Fibroblast of lung (primary cell): ENCODE data around the gene LRCOL1. TPM values are rescaled to one million over a fixed set of nuclear protein-coding genes. Genes with fewer than 3 reads are reported as not detected.

ENCODE experiments used
- DNase-seq, 2 donors: peaks; one replicate each; pipeline versions ENCODE4 v3.0.0 to v3.0.0-alpha.2; 2010; ENCODE audit warnings: low read depth in 2 of 2
- H2AFZ ChIP-seq: 2 replicates; pipeline ENCODE4 v1.5.1; 2012; ENCODE audit warnings: low read length, control low read depth, inconsistent platforms
- H3K27ac ChIP-seq: 2 replicates; pipeline ENCODE4 v1.5.1; 2011; ENCODE audit warnings: low read length, control low read depth; ENCODE audit not compliant: insufficient read depth
- H3K27me3 ChIP-seq: 2 replicates; pipeline ENCODE4 v1.5.1; 2011; ENCODE audit warnings: mild to moderate bottlenecking, low read length; ENCODE audit not compliant: control insufficient read depth, insufficient read depth
- H3K36me3 ChIP-seq: 2 replicates; pipeline ENCODE4 v1.5.1; 2011; ENCODE audit warnings: low read length; ENCODE audit not compliant: control insufficient read depth, insufficient read depth
- H3K4me1 ChIP-seq: 2 replicates; pipeline ENCODE4 v1.5.1; 2011; ENCODE audit warnings: low read length; ENCODE audit not compliant: control insufficient read depth, insufficient read depth; ENCODE audit errors: extremely low read depth
- H3K4me2 ChIP-seq: 2 replicates; pipeline ENCODE4 v1.5.1; 2011; ENCODE audit warnings: low read length, control low read depth; ENCODE audit not compliant: insufficient read depth; ENCODE audit errors: extremely low read depth
- H3K4me3 ChIP-seq, 4 experiments: fragments of 200-600 bp in 1 of 4; sonication (generic) in 1 of 4; replicated peaks in 1 of 4; 2 replicates each; pipeline ENCODE4 v1.5.1; 2011 to 2016; ENCODE audit warnings: low read length in 4 of 4, low read depth in 3 of 4, mild to moderate bottlenecking in 3 of 4, control low read depth in 2 of 4, inconsistent platforms in 1 of 4, mixed read lengths in 1 of 4; ENCODE audit not compliant: insufficient read depth in 1 of 4; ENCODE audit errors: control extremely low read depth in 1 of 4
- H3K79me2 ChIP-seq: 2 replicates; pipeline ENCODE4 v1.5.1; 2012; ENCODE audit warnings: mild to moderate bottlenecking, low read length, inconsistent platforms; ENCODE audit not compliant: control insufficient read depth, insufficient read depth
- H3K9ac ChIP-seq: 2 replicates; pipeline ENCODE4 v1.5.1; 2011; ENCODE audit warnings: mild to moderate bottlenecking, low read length, control low read depth; ENCODE audit not compliant: insufficient read depth
- H3K9me3 ChIP-seq: 2 replicates; pipeline ENCODE4 v1.5.1; 2012; ENCODE audit warnings: low read depth, low read length; ENCODE audit not compliant: control insufficient read depth, insufficient read depth
- H4K20me1 ChIP-seq: 2 replicates; pipeline ENCODE4 v1.5.1; 2011; ENCODE audit warnings: low read length; ENCODE audit not compliant: control insufficient read depth, insufficient read depth; ENCODE audit errors: extremely low read depth
- CTCF ChIP-seq, 2 donors: IDR thresholded peaks in 1 of 2; conservative IDR thresholded peaks in 1 of 2; 1 replicate in 1 of 2; 2 replicates in 1 of 2; pipeline ENCODE4 v1.5.1; 2011 to 2012; ENCODE audit warnings: low read length in 2 of 2, control low read depth in 1 of 2, inconsistent platforms in 1 of 2, low read depth in 1 of 2, mild to moderate bottlenecking in 1 of 2
- EZH2 ChIP-seq: IDR thresholded peaks from 2 replicates; pipeline ENCODE4 v1.5.1; 2012; ENCODE audit warnings: low read length, control low read depth, mild to moderate bottlenecking; ENCODE audit errors: missing control alignments
- polyA plus RNA-seq, 2 donors: library from polyadenylated mRNA; depleted of rRNA in 1 of 2; stranded (reverse) in 1 of 2; unstranded in 1 of 2; fragments of >200 nt; gene quantifications; 2 replicates each; pipeline ENCODE4 v1.2.1, GENCODE V29; 2011 to 2012; ENCODE audit warnings: missing spikeins in 1 of 2
- total RNA-seq: library from RNA; depleted of rRNA; stranded (reverse); fragments of >200 nt; gene quantifications from 2 replicates; pipeline ENCODE4 v1.2.1, GENCODE V29; 2014

LRCOL1 gene
- total and polyA plus RNA-seq, 2 donors (not counting 1 experiment from before 2014, with no cell fraction given) = 0.17 TPM; not detected in 1

- TF ChIP-seq EZH2 = no peak
- peak; percentile 90 to 92 for TF ChIP-seq CTCF (conservative IDR thresholded peaks at IDR 0.05 in 1 of 2, IDR thresholded peaks at IDR 0.05 in 1 of 2; ENCODE audit: low read depth in 1 of 2, low read length in 2 of 2)
- peak overlapping the region; percentile 39 for H2AFZ ChIP-seq
- no peaks in the 10 kb centered on the region for H3K9me3 ChIP-seq
- no peaks in the 10 kb centered on the region for H4K20me1 ChIP-seq
- H3K4me2 ChIP-seq = no peak overlapping the region
- peak; percentile 29 to 82 for DNase-seq
- no peak overlapping the region for H3K27ac ChIP-seq
- H3K36me3 ChIP-seq = peaks cover 20% of the 10 kb centered on the region
- H3K27me3 ChIP-seq = no peaks in the 10 kb centered on the region
- no peak overlapping the region for H3K9ac ChIP-seq
- H3K4me3 ChIP-seq = no peak overlapping the region
- no peaks in the 10 kb centered on the region for H3K79me2 ChIP-seq
- no peaks in the 10 kb centered on the region for H3K4me1 ChIP-seq
These were observed 28.4 kb upstream of the LRCOL1 start for GRCh38 chr12:132638541-132639408.

- Histone ChIP-seq H3K4me2 (no peak overlapping the region), H2AFZ (no peak overlapping the region), H3K36me3 (peaks cover 19% of the 10 kb centered on the region), H3K27ac (no peak overlapping the region), H3K4me3 (no peak overlapping the region), H3K9ac (no peak overlapping the region), H3K27me3 (no peaks in the 10 kb centered on the region), H4K20me1 (no peaks in the 10 kb centered on the region), H3K4me1 (no peaks in the 10 kb centered on the region), H3K79me2 (no peaks in the 10 kb centered on the region), H3K9me3 (no peaks in the 10 kb centered on the region)
- DNase-seq = no peak
- no peak for TF ChIP-seq CTCF (conservative IDR thresholded peaks at IDR 0.05 in 1 of 2, IDR thresholded peaks at IDR 0.05 in 1 of 2; ENCODE audit: low read depth in 1 of 2, low read length in 2 of 2)
- no peak for TF ChIP-seq EZH2
These were observed 27.4 kb upstream of the LRCOL1 start for GRCh38 chr12:132637811-132638210.

GRCh38 chr12:132635076-132635955, 24.9 kb upstream of the LRCOL1 start:
- TF ChIP-seq CTCF (conservative IDR thresholded peaks at IDR 0.05 in 1 of 2, IDR thresholded peaks at IDR 0.05 in 1 of 2; ENCODE audit: low read depth in 1 of 2, low read length in 2 of 2) (no peak), EZH2 (no peak)
- H3K9ac ChIP-seq = no peak overlapping the region

More at GRCh38 chr12:132635076-132635955, 24.9 kb upstream of the LRCOL1 start:
- no peak for DNase-seq
- H3K4me1 ChIP-seq = no peaks in the 10 kb centered on the region
- no peaks in the 10 kb centered on the region for H4K20me1 ChIP-seq
- no peak overlapping the region for H3K4me3 ChIP-seq
- H3K4me2 ChIP-seq = no peak overlapping the region
- no peak overlapping the region for H2AFZ ChIP-seq
- peaks cover 17% of the 10 kb centered on the region for H3K36me3 ChIP-seq
- H3K27me3 ChIP-seq = no peaks in the 10 kb centered on the region
- H3K9me3 ChIP-seq = no peaks in the 10 kb centered on the region
- no peak overlapping the region for H3K27ac ChIP-seq
- H3K79me2 ChIP-seq = no peaks in the 10 kb centered on the region
